Fibroblast of lung (primary cell): ENCODE results near the gene CNOT1. TPM values are rescaled to one million over a fixed set of nuclear protein-coding genes. Genes with fewer than 3 reads are reported as not detected.

Experiments used
- DNase-seq, 2 donors: peaks; one replicate each; pipeline versions ENCODE4 v3.0.0 to v3.0.0-alpha.2; 2010; ENCODE audit warnings: low read depth in 2 of 2
- H2AFZ ChIP-seq: 2 replicates; pipeline ENCODE4 v1.5.1; 2012; ENCODE audit warnings: low read length, control low read depth, inconsistent platforms
- H3K27ac ChIP-seq: 2 replicates; pipeline ENCODE4 v1.5.1; 2011; ENCODE audit warnings: low read length, control low read depth; ENCODE audit not compliant: insufficient read depth
- H3K27me3 ChIP-seq: 2 replicates; pipeline ENCODE4 v1.5.1; 2011; ENCODE audit warnings: mild to moderate bottlenecking, low read length; ENCODE audit not compliant: control insufficient read depth, insufficient read depth
- H3K36me3 ChIP-seq: 2 replicates; pipeline ENCODE4 v1.5.1; 2011; ENCODE audit warnings: low read length; ENCODE audit not compliant: control insufficient read depth, insufficient read depth
- H3K4me1 ChIP-seq: 2 replicates; pipeline ENCODE4 v1.5.1; 2011; ENCODE audit warnings: low read length; ENCODE audit not compliant: control insufficient read depth, insufficient read depth; ENCODE audit errors: extremely low read depth
- H3K4me2 ChIP-seq: 2 replicates; pipeline ENCODE4 v1.5.1; 2011; ENCODE audit warnings: low read length, control low read depth; ENCODE audit not compliant: insufficient read depth; ENCODE audit errors: extremely low read depth
- H3K4me3 ChIP-seq, 4 experiments: fragments of 200-600 bp in 1 of 4; sonication (generic) in 1 of 4; replicated peaks in 1 of 4; 2 replicates each; pipeline ENCODE4 v1.5.1; 2011 to 2016; ENCODE audit warnings: low read length in 4 of 4, low read depth in 3 of 4, mild to moderate bottlenecking in 3 of 4, control low read depth in 2 of 4, inconsistent platforms in 1 of 4, mixed read lengths in 1 of 4; ENCODE audit not compliant: insufficient read depth in 1 of 4; ENCODE audit errors: control extremely low read depth in 1 of 4
- H3K79me2 ChIP-seq: 2 replicates; pipeline ENCODE4 v1.5.1; 2012; ENCODE audit warnings: mild to moderate bottlenecking, low read length, inconsistent platforms; ENCODE audit not compliant: control insufficient read depth, insufficient read depth
- H3K9ac ChIP-seq: 2 replicates; pipeline ENCODE4 v1.5.1; 2011; ENCODE audit warnings: mild to moderate bottlenecking, low read length, control low read depth; ENCODE audit not compliant: insufficient read depth
- H3K9me3 ChIP-seq: 2 replicates; pipeline ENCODE4 v1.5.1; 2012; ENCODE audit warnings: low read depth, low read length; ENCODE audit not compliant: control insufficient read depth, insufficient read depth
- H4K20me1 ChIP-seq: 2 replicates; pipeline ENCODE4 v1.5.1; 2011; ENCODE audit warnings: low read length; ENCODE audit not compliant: control insufficient read depth, insufficient read depth; ENCODE audit errors: extremely low read depth
- EZH2 ChIP-seq: IDR thresholded peaks from 2 replicates; pipeline ENCODE4 v1.5.1; 2012; ENCODE audit warnings: low read length, control low read depth, mild to moderate bottlenecking; ENCODE audit errors: missing control alignments
- polyA plus RNA-seq, 2 donors: library from polyadenylated mRNA; depleted of rRNA in 1 of 2; stranded (reverse) in 1 of 2; unstranded in 1 of 2; fragments of >200 nt; gene quantifications; 2 replicates each; pipeline ENCODE4 v1.2.1, GENCODE V29; 2011 to 2012; ENCODE audit warnings: missing spikeins in 1 of 2
- total RNA-seq: library from RNA; depleted of rRNA; stranded (reverse); fragments of >200 nt; gene quantifications from 2 replicates; pipeline ENCODE4 v1.2.1, GENCODE V29; 2014
- TF ChIP-seq, protein P1 (sequence below), 2 donors: IDR thresholded peaks in 1 of 2; conservative IDR thresholded peaks in 1 of 2; 1 replicate in 1 of 2; 2 replicates in 1 of 2; pipeline ENCODE4 v1.5.1; 2011 to 2012; ENCODE audit warnings: low read length in 2 of 2, control low read depth in 1 of 2, inconsistent platforms in 1 of 2, low read depth in 1 of 2, mild to moderate bottlenecking in 1 of 2

CNOT1 gene
- total and polyA plus RNA-seq, 2 donors (not counting 1 experiment from before 2014, with no cell fraction given): 59.0 to 162 TPM

DNA sequence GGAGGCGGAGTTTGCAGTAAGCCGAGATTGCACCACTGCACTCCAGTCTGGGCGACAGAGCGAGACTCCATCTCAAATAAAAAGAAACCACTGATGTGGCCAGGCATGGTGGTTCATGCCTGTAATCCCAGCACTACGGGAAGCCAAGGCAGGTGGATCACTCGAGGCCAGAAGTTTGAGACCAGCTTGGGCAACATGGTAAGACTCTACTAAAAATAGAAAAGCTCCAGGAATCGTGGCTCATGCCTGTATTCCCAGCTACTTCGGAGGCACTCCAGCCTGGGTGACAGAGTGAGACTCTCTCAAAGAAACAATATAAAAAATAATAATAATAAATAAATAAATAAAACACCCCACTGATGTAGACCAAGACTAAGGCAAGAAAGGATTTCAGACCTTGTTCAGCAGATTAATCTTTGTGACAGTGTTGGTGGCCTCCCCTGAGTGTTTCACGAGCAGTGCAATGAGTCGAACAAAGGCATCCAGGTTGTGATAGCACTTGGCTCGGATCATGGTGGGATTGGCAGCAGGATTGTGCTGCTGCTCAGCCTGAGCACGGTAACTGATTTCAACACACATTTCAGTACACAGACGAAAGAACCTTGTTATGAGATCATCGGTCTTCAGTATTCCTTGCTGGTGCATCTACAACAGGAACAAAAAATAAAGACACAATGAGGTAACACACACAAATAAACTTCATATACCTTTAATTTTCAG is 95.7 kb downstream of the CNOT1 start:
- no peak overlapping the region for H2AFZ ChIP-seq
- no peak overlapping the region for H3K9ac ChIP-seq
- no peaks in the 10 kb centered on the region for H3K79me2 ChIP-seq
- no peak overlapping the region for H3K4me2 ChIP-seq
- no peak overlapping the region for H3K4me3 ChIP-seq
- peak in 1 of 2 donors; percentile 25 for DNase-seq
- no peaks in the 10 kb centered on the region for H3K4me1 ChIP-seq
- H3K9me3 ChIP-seq: no peaks in the 10 kb centered on the region
- H3K36me3 ChIP-seq: peaks cover 26% of the 10 kb centered on the region
- H3K27me3 ChIP-seq: no peaks in the 10 kb centered on the region
- H4K20me1 ChIP-seq: no peaks in the 10 kb centered on the region
- H3K27ac ChIP-seq: no peak overlapping the region
- TF ChIP-seq EZH2: no peak
- TF ChIP-seq, protein P1, sequence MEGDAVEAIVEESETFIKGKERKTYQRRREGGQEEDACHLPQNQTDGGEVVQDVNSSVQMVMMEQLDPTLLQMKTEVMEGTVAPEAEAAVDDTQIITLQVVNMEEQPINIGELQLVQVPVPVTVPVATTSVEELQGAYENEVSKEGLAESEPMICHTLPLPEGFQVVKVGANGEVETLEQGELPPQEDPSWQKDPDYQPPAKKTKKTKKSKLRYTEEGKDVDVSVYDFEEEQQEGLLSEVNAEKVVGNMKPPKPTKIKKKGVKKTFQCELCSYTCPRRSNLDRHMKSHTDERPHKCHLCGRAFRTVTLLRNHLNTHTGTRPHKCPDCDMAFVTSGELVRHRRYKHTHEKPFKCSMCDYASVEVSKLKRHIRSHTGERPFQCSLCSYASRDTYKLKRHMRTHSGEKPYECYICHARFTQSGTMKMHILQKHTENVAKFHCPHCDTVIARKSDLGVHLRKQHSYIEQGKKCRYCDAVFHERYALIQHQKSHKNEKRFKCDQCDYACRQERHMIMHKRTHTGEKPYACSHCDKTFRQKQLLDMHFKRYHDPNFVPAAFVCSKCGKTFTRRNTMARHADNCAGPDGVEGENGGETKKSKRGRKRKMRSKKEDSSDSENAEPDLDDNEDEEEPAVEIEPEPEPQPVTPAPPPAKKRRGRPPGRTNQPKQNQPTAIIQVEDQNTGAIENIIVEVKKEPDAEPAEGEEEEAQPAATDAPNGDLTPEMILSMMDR (conservative IDR thresholded peaks at IDR 0.05 in 1 of 2, IDR thresholded peaks at IDR 0.05 in 1 of 2; ENCODE audit: low read depth in 1 of 2, low read length in 2 of 2): no peak

DNA sequence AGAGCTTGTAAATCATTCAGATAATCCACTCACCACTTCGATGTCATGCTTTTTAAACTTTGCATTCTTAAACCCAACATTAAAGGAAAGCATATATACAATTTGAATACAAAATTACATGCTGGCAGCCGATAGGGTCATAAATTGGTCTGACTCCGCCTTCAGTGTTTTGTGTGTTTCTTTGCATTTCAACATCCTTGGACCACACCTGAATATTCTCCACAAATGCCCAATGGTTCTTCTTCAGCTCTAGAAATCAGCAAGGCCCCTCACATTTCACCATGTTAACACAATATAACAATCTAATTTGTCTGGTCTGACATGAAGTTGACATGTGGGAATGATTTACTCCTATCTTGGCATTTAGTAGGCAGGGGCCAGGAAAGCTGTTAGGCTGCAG is 97.2 kb downstream of the CNOT1 start:
- Histone ChIP-seq H4K20me1 (no peaks in the 10 kb centered on the region), H3K9me3 (no peaks in the 10 kb centered on the region), H3K36me3 (peaks cover 27% of the 10 kb centered on the region), H3K9ac (no peak overlapping the region), H3K27me3 (no peaks in the 10 kb centered on the region), H3K4me3 (no peak overlapping the region), H3K27ac (no peak overlapping the region), H3K4me2 (no peak overlapping the region), H2AFZ (no peak overlapping the region), H3K4me1 (no peaks in the 10 kb centered on the region), H3K79me2 (no peaks in the 10 kb centered on the region)
- TF ChIP-seq, protein P1 (conservative IDR thresholded peaks at IDR 0.05 in 1 of 2, IDR thresholded peaks at IDR 0.05 in 1 of 2; ENCODE audit: low read depth in 1 of 2, low read length in 2 of 2): no peak
- TF ChIP-seq EZH2: no peak
- DNase-seq: no peak

DNA sequence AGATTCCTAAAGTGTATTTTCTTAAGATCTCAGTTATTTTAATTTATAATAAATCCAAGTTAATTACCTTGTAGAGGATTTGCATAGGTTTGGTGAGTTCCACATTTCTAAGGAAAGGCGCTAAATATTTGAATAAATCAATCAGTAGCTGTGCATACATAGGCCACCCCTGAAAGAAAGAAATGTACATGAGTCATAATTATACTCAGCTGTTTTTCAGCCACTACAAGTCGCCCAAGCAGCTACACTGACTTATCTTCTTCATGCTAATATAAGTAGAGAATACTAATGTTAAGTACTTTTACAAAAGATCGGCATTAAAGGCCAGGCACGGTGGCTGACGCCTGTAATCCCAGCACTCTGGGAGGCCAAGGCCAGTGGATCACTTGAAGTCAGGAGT is 99.4 kb downstream of the CNOT1 start:
- H3K27ac ChIP-seq: no peak overlapping the region
- H3K36me3 ChIP-seq: peaks cover 24% of the 10 kb centered on the region
- DNase-seq: no peak
- H4K20me1 ChIP-seq: no peaks in the 10 kb centered on the region
- H3K9ac ChIP-seq: no peak overlapping the region
- H3K9me3 ChIP-seq: no peaks in the 10 kb centered on the region
- H3K4me2 ChIP-seq: no peak overlapping the region
- no peaks in the 10 kb centered on the region for H3K79me2 ChIP-seq
- H3K4me3 ChIP-seq: no peak overlapping the region
- TF ChIP-seq EZH2: no peak
- TF ChIP-seq, protein P1 (conservative IDR thresholded peaks at IDR 0.05 in 1 of 2, IDR thresholded peaks at IDR 0.05 in 1 of 2; ENCODE audit: low read depth in 1 of 2, low read length in 2 of 2): no peak
- H2AFZ ChIP-seq: no peak overlapping the region
- H3K4me1 ChIP-seq: no peaks in the 10 kb centered on the region
- H3K27me3 ChIP-seq: no peaks in the 10 kb centered on the region
